Esophagus muscularis mucosa (tissue), 4 donors: ENCODE measurements around the gene DCUN1D4.

ENCODE experiments used
- EP300 ChIP-seq: sonication (generic); formaldehyde crosslinking; IDR thresholded peaks from one replicate; pipeline ENCODE4 v1.6.1; 2017; ENCODE audit warnings: antibody characterized with exemption
- POLR2A ChIP-seq: fragments of 450-650 bp; IDR thresholded peaks from one replicate; pipeline ENCODE4 v1.6.1; 2017; ENCODE audit warnings: antibody characterized with exemption, moderate library complexity, mild to moderate bottlenecking, low read depth
- TF ChIP-seq, protein P1 (sequence below), 3 experiments: fragments of 200-600 bp in 2 of 3; fragments of 450-650 bp in 1 of 3; sonication (generic) in 2 of 3; IDR thresholded peaks; one replicate each; pipeline ENCODE4 v1.5.1; 2017 to 2019; ENCODE audit warnings: antibody characterized with exemption in 3 of 3, mild to moderate bottlenecking in 2 of 3, moderate library complexity in 1 of 3

DNA sequence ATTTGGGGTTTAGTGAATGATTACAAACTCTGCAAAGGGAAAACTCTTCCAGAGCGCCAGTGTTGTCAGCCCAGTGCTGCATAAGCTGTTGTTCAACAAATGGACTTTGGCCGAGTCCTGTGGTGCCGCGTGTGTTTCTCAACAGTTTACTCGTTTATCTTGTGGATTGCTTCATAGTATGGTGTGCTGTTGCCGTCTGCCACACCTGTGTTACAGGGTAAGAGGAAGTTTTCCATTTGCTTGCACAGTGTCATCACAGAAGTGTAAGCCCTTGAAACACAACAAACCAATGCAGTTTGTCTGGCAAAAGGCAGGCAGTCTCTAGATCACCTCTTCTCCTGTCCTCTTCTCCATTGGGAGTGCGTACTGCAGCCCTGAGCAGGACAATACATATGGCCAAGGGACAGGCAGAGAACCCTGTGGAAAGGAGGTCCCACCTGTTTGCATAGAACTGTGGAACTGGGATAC lies 66.3 kb downstream of the DCUN1D4 start:
- TF ChIP-seq, protein P1, sequence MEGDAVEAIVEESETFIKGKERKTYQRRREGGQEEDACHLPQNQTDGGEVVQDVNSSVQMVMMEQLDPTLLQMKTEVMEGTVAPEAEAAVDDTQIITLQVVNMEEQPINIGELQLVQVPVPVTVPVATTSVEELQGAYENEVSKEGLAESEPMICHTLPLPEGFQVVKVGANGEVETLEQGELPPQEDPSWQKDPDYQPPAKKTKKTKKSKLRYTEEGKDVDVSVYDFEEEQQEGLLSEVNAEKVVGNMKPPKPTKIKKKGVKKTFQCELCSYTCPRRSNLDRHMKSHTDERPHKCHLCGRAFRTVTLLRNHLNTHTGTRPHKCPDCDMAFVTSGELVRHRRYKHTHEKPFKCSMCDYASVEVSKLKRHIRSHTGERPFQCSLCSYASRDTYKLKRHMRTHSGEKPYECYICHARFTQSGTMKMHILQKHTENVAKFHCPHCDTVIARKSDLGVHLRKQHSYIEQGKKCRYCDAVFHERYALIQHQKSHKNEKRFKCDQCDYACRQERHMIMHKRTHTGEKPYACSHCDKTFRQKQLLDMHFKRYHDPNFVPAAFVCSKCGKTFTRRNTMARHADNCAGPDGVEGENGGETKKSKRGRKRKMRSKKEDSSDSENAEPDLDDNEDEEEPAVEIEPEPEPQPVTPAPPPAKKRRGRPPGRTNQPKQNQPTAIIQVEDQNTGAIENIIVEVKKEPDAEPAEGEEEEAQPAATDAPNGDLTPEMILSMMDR (IDR thresholded peaks at IDR 0.05) = no peak
- TF ChIP-seq POLR2A = no peak
- no peak for TF ChIP-seq EP300
